ENCODE measurements around the gene SIGLEC6.

DNA sequence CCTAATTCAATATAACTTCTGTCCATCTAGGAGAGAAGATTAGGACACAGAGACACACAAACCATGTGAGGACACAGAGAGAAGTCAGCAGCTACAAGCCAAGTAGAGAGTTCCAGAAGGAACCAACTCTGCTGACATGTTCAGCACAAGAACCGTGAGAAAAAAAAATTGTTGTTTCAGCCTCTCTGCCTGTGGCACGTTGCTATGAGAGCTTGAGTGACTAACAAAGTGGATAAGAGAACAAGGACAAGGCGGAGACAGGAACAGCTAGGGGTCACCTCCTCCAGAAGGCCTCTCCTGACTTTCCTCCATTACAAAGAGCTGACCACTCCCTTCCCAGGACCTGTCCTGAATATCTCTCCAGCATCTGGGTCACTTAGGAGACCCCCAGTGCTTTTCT lies 24.3 kb downstream of the SIGLEC6 start:
- TF ChIP-seq CTCF (IDR thresholded peaks at IDR 0.05) (no peak), POLR2AphosphoS5 (IDR thresholded peaks at IDR 0.05) (no peak), POLR2A (IDR thresholded peaks at IDR 0.05) (no peak), EP300 (IDR thresholded peaks at IDR 0.05) (no peak)

Measured in upper lobe of left lung (tissue), 4 donors.